Spleen (tissue), 11 donors: ENCODE results near the gene SPRY2. TPM values are rescaled to one million over a fixed set of nuclear protein-coding genes. Genes with fewer than 3 reads are reported as not detected.

ENCODE experiments used
- DNase-seq: peaks from one replicate; pipeline ENCODE4 v3.0.0-alpha.2; 2020
- H3K27ac ChIP-seq, 8 donors: fragments of 200-600 bp; sonication (generic) in 7 of 8; 1 replicate in 4 of 8; 2 replicates in 4 of 8; pipeline versions ENCODE4 v1.5.0 to v1.8.0; 2016 to 2021; ENCODE audit warnings: inconsistent platforms in 4 of 8, mild to moderate bottlenecking in 4 of 8, moderate library complexity in 1 of 8
- H3K27me3 ChIP-seq, 7 donors: fragments of 200-600 bp; sonication (generic) in 6 of 7; replicated peaks in 1 of 7; 1 replicate in 4 of 7; 2 replicates in 3 of 7; pipeline versions ENCODE4 v1.5.0 to v1.8.0; 2016 to 2021; ENCODE audit warnings: inconsistent platforms in 3 of 7, mild to moderate bottlenecking in 1 of 7
- H3K36me3 ChIP-seq, 6 donors: fragments of 200-600 bp; sonication (generic) in 5 of 6; 1 replicate in 4 of 6; 2 replicates in 2 of 6; pipeline versions ENCODE4 v1.5.0 to v1.8.0; 2016 to 2021; ENCODE audit warnings: inconsistent platforms in 2 of 6
- H3K4me1 ChIP-seq, 6 donors: fragments of 200-600 bp; sonication (generic) in 5 of 6; 1 replicate in 3 of 6; 2 replicates in 3 of 6; pipeline versions ENCODE4 v1.5.0 to v1.8.0; 2016 to 2021; ENCODE audit warnings: inconsistent platforms in 3 of 6
- H3K4me3 ChIP-seq, 8 donors: fragments of 200-600 bp; sonication (generic) in 7 of 8; 1 replicate in 4 of 8; 2 replicates in 4 of 8; pipeline versions ENCODE4 v1.5.0 to v1.8.0; 2016 to 2021; ENCODE audit warnings: inconsistent platforms in 4 of 8, mild to moderate bottlenecking in 4 of 8, moderate library complexity in 2 of 8
- H3K9me3 ChIP-seq, 8 donors: fragments of 200-600 bp; sonication (generic) in 7 of 8; 1 replicate in 4 of 8; 2 replicates in 4 of 8; pipeline versions ENCODE4 v1.5.0 to v1.8.0; 2016 to 2021; ENCODE audit warnings: inconsistent platforms in 4 of 8
- CTCF ChIP-seq, 11 experiments: fragments of 200-600 bp in 7 of 11; fragments of 450-650 bp in 4 of 11; sonication (generic) in 4 of 11; IDR thresholded peaks in 8 of 11; conservative IDR thresholded peaks in 3 of 11; 1 replicate in 7 of 11; 2 replicates in 4 of 11; pipeline versions ENCODE4 v1.4.0 to v1.8.0; 2016 to 2021; ENCODE audit warnings: antibody characterized with exemption in 11 of 11, inconsistent platforms in 4 of 11, mild to moderate bottlenecking in 1 of 11
- POLR2A ChIP-seq, 3 donors: fragments of 450-650 bp; IDR thresholded peaks; one replicate each; pipeline ENCODE4 v1.5.1; 2017; ENCODE audit warnings: antibody characterized with exemption in 3 of 3, mild to moderate bottlenecking in 1 of 3
- POLR2AphosphoS5 ChIP-seq, 3 donors: sonication (generic); formaldehyde crosslinking; IDR thresholded peaks; one replicate each; pipeline ENCODE4 v1.5.1; 2017; ENCODE audit warnings: antibody characterized with exemption in 3 of 3
- WGBS, 5 donors: extraction: QIAGEN DNeasy Blood & Tissue Kit in 3 of 5; methylation state at CpG; one replicate each; pipeline versions ENCODE4 v1.1.5 to v1.1.7; 2013 to 2018; 5-methylcytosine and 5-hydroxymethylcytosine counted together
- intact Hi-C: fragments of 100-400 bp; cut with DNase I; formaldehyde crosslinking; loops from one replicate; pipeline ENCODE4 v1.15.0; 2023; ENCODE audit warnings: low total_unique reads
- polyA plus RNA-seq, 3 donors: library from polyadenylated mRNA; stranded (reverse); fragments of 200-250 nt; gene quantifications; one replicate each; pipeline ENCODE4 v1.2.1, GENCODE V29; 2013
- total RNA-seq, 7 donors: library from RNA; depleted of rRNA in 3 of 7; stranded (reverse); fragments of >200 nt in 3 of 7; fragmentation: NEBNext Ultra II Directional in 4 of 7; extraction: Animal tissue kit (Norgen Biotek cat#: 25700) in 4 of 7; gene quantifications; one replicate each; pipeline versions ENCODE4 v1.1.0 to v1.2.1, GENCODE V29; 2016 to 2021
- donor health status: healthy with polysubstance abuse.
- donor health status: DM: no; HTN: no; CAD: no; lungs with moderate emphysema.
- donor health status: DM: no; HTN: no; CAD: no.
- donor health status: Bipolar disorder and iron deficiency.
- donor health status: healthy.
- donor health status: DM: no; HTN: no; CAD: no.
- donor health status: DM: yes; HTN: yes; CAD: no.

The SPRY2 gene
- total and polyA plus RNA-seq, 10 donors: 8.5 to 63.9 (median 35.9) TPM

- H3K4me1 ChIP-seq: no peaks in the 10 kb centered on the region
- H3K4me3 ChIP-seq: no peak overlapping the region
- no peak overlapping the region for H3K27ac ChIP-seq
- no peaks in the 10 kb centered on the region for H3K9me3 ChIP-seq
- TF ChIP-seq POLR2AphosphoS5 (IDR thresholded peaks at IDR 0.05) (no peak), CTCF (IDR thresholded peaks at IDR 0.05 in 8 of 11, conservative IDR thresholded peaks at IDR 0.05 in 3 of 11) (no peak), POLR2A (IDR thresholded peaks at IDR 0.05) (no peak)
- 91 to 97% (median 93%) methylated on average over 1 of the region's 1 CpG for WGBS, 5 donors
- intact Hi-C loops: no loop called here
- H3K27me3 ChIP-seq: no peaks in the 10 kb centered on the region
- no peaks in the 10 kb centered on the region for H3K36me3 ChIP-seq
- no peak for DNase-seq
Observed at GRCh38 chr13:80376554-80376953, 35.6 kb upstream of the SPRY2 start.

- no peaks in the 10 kb centered on the region for H3K4me1 ChIP-seq
- no peak overlapping the region for H3K4me3 ChIP-seq
- intact Hi-C loops: no loop called here
- WGBS, 5 donors: 83 to 100% (median 95%) methylated on average over 2 of the region's 2 CpGs
- TF ChIP-seq POLR2AphosphoS5 (IDR thresholded peaks at IDR 0.05): no peak
- TF ChIP-seq POLR2A (IDR thresholded peaks at IDR 0.05): no peak
- no peak for TF ChIP-seq CTCF (IDR thresholded peaks at IDR 0.05 in 8 of 11, conservative IDR thresholded peaks at IDR 0.05 in 3 of 11)
- no peaks in the 10 kb centered on the region for H3K9me3 ChIP-seq
- H3K27me3 ChIP-seq: no peaks in the 10 kb centered on the region
- DNase-seq: no peak
- H3K27ac ChIP-seq: no peak overlapping the region
- no peaks in the 10 kb centered on the region for H3K36me3 ChIP-seq
Observed at GRCh38 chr13:80374901-80375300, 34.0 kb upstream of the SPRY2 start.

GRCh38 chr13:80374444-80374843 lies 33.5 kb upstream of the SPRY2 start:
- intact Hi-C loops: no loop called here
- WGBS, 5 donors: 83 to 92% (median 85%) methylated on average over 5 of the region's 5 CpGs
- H3K4me1 ChIP-seq: no peaks in the 10 kb centered on the region

More at GRCh38 chr13:80374444-80374843, 33.5 kb upstream of the SPRY2 start:
- no peak overlapping the region for H3K4me3 ChIP-seq
- no peaks in the 10 kb centered on the region for H3K27me3 ChIP-seq
- no peaks in the 10 kb centered on the region for H3K36me3 ChIP-seq
- H3K9me3 ChIP-seq: no peaks in the 10 kb centered on the region
- TF ChIP-seq CTCF (IDR thresholded peaks at IDR 0.05 in 8 of 11, conservative IDR thresholded peaks at IDR 0.05 in 3 of 11) (no peak), POLR2AphosphoS5 (IDR thresholded peaks at IDR 0.05) (no peak), POLR2A (IDR thresholded peaks at IDR 0.05) (no peak)
- no peak for DNase-seq
- no peak overlapping the region for H3K27ac ChIP-seq
